ENCODE data around the gene ANGPTL2.

The ANGPTL2 gene

DNA sequence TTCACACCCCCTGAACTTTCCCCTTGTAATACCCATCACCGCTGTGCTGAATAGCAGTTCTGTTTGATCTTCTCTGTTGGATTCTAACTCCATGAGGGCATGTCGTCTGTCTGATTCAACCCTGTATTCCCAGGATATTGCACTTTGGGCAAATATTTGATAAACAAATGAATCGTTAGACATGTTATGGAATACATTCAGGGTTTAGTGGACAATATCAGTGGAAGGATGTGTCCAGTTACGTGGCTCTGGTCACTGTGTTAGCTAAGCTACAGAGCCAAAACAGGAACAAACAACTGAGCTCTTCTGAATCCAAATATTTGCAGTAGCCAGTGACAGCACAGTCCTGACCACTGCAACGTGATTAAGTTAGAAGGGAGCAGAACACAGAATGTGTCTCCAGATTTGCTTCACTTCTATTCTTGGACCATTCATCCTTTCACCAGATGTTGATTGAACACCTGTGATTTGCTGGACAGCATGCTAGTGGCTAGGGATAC, 13.2 kb downstream of the ANGPTL2 start:
- Histone ChIP-seq H3K27ac (ENCODE audit: low read length) (no peak overlapping the region), H3K27me3 (replicated peaks; ENCODE audit: insufficient read depth, low read length) (no peaks in the 10 kb centered on the region), H3K79me2 (ENCODE audit: low read length) (no peaks in the 10 kb centered on the region), H3K36me3 (replicated peaks; ENCODE audit: insufficient read depth, low read length) (no peaks in the 10 kb centered on the region), H3K4me2 (ENCODE audit: low read depth, low read length) (no peak overlapping the region), H3K4me1 (ENCODE audit: low read length) (peaks cover 4% of the 10 kb centered on the region), H3F3A (ENCODE audit: insufficient read depth, low read length) (no peaks in the 10 kb centered on the region), H3K9ac (ENCODE audit: low read length) (no peak overlapping the region), H3K9me3 (replicated peaks; ENCODE audit: insufficient read depth, low read length) (no peaks in the 10 kb centered on the region), H4K20me1 (ENCODE audit: insufficient read depth, low read length) (no peaks in the 10 kb centered on the region), H3K4me3 (ENCODE audit: low read length) (no peak overlapping the region), H3K9me2 (replicated peaks; ENCODE audit: insufficient read depth, low read length) (no peaks in the 10 kb centered on the region), H2AFZ (ENCODE audit: low read length) (no peak overlapping the region)
- no peak for DNase-seq
- TF ChIP-seq CTCF (IDR thresholded peaks at IDR 0.05; ENCODE audit: low read length) (no peak), EZH2 (optimal IDR thresholded peaks at IDR 0.05; ENCODE audit: low read depth, low read length) (no peak), EZH2phosphoT487 (IDR thresholded peaks at IDR 0.05; ENCODE audit: low read length) (no peak)

DNA sequence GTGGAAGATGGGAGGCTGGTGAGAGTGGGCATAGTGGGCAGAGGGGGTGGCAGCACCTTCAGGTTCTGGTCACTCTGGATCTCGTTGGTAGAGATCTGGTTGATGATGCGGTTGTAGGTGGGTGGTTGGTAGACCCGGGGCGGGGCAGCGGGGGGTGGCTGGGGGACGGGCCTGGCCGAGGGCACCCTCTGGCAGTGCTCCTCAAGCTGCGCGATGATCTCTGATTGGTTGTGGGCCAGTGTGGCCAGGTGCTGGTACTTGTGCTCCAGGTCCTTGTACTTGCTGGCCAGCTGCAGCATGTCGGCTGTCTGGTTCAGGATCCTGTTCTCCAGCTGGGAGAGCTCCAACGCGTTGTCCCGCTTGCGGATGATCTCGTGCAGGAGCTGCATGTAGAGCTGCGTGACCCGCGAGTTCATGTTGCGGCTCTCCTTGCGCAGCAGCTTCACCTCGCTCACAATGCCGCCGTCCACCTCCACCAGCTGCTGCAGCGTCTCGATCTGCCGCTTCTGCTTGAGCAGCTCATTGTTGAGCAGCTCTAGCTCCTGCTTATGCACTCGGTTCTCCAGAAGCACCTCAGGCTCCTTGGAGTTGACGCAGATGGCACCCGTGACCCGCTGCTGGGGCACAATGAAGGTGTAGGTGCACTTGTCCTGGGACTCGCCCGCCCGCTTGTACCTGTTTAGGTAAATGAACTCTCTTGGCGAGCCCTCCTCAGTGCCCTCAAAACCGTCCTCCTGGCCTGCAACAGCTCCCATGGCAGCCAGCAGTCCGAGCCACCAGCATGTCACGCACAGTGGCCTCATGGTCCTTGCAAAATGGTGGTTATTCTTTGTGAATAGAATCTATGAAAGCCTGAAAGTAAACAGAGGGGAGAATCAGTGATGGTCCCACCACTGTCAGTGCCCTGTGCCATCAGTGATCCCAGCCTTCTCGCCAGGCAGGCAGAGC, 14.2 kb downstream of the ANGPTL2 start:
- H3K9ac ChIP-seq (ENCODE audit: low read length) = no peak overlapping the region
- no peaks in the 10 kb centered on the region for H3K79me2 ChIP-seq (ENCODE audit: low read length)
- no peaks in the 10 kb centered on the region for H3K9me3 ChIP-seq (replicated peaks; ENCODE audit: insufficient read depth, low read length)
- H3K36me3 ChIP-seq (replicated peaks; ENCODE audit: insufficient read depth, low read length) = no peaks in the 10 kb centered on the region
- TF ChIP-seq EZH2 (optimal IDR thresholded peaks at IDR 0.05; ENCODE audit: low read depth, low read length) = no peak
- no peak for TF ChIP-seq CTCF (IDR thresholded peaks at IDR 0.05; ENCODE audit: low read length)
- no peak for TF ChIP-seq EZH2phosphoT487 (IDR thresholded peaks at IDR 0.05; ENCODE audit: low read length)
- no peak overlapping the region for H2AFZ ChIP-seq (ENCODE audit: low read length)
- no peak for DNase-seq
- H3K4me2 ChIP-seq (ENCODE audit: low read depth, low read length) = no peak overlapping the region
- no peaks in the 10 kb centered on the region for H4K20me1 ChIP-seq (ENCODE audit: insufficient read depth, low read length)
- no peaks in the 10 kb centered on the region for H3K27me3 ChIP-seq (replicated peaks; ENCODE audit: insufficient read depth, low read length)
- no peak overlapping the region for H3K27ac ChIP-seq (ENCODE audit: low read length)
- H3F3A ChIP-seq (ENCODE audit: insufficient read depth, low read length) = no peaks in the 10 kb centered on the region
- no peaks in the 10 kb centered on the region for H3K4me1 ChIP-seq (ENCODE audit: low read length)
- no peak overlapping the region for H3K4me3 ChIP-seq (ENCODE audit: low read length)
- H3K9me2 ChIP-seq (replicated peaks; ENCODE audit: insufficient read depth, low read length) = no peaks in the 10 kb centered on the region

DNA sequence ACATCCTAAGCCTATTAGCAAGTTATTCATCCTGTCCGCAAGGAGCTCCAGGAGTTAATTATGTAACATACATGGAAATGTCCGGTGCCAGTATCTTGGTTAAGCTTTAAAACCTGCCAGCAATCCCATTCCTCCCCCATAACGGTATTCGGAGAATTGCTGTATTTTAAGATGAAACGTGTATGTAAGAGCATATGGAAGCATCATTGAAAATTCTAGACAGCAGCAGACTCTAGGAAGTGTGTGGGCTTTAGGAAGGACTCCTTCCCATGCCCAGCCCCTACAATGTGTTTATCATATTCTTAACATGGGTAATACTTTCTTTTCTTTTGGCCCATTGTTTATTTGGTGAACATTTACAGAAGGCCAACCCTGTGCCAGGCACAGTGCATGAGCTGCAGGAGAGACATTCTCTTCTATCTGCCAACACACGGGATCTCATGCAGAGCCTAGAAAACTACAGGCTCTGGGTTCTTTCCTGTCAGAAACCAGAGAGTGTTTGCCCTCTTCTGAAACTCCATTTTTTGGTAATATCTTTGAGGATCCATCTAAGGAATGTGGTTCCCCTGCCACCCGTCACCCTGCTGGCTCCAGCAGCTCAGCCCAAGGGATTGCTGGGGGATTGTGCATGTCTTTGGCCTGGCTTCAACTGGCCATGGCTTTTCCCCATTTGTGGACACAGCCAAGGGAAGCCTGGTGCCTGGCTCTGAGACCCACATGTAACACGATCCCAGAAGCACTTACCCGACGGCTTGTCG, 15.1 kb downstream of the ANGPTL2 start:
- no peak for TF ChIP-seq EZH2phosphoT487 (IDR thresholded peaks at IDR 0.05; ENCODE audit: low read length)
- no peak for TF ChIP-seq CTCF (IDR thresholded peaks at IDR 0.05; ENCODE audit: low read length)
- no peak for TF ChIP-seq EZH2 (optimal IDR thresholded peaks at IDR 0.05; ENCODE audit: low read depth, low read length)
- no peak overlapping the region for H3K4me2 ChIP-seq (ENCODE audit: low read depth, low read length)
- H3K27me3 ChIP-seq (replicated peaks; ENCODE audit: insufficient read depth, low read length) = no peaks in the 10 kb centered on the region
- no peak overlapping the region for H3K4me3 ChIP-seq (ENCODE audit: low read length)
- no peaks in the 10 kb centered on the region for H3K9me2 ChIP-seq (replicated peaks; ENCODE audit: insufficient read depth, low read length)
- no peak overlapping the region for H2AFZ ChIP-seq (ENCODE audit: low read length)
- H3K36me3 ChIP-seq (replicated peaks; ENCODE audit: insufficient read depth, low read length) = no peaks in the 10 kb centered on the region
- no peak for DNase-seq
- no peak overlapping the region for H3K27ac ChIP-seq (ENCODE audit: low read length)
- no peaks in the 10 kb centered on the region for H4K20me1 ChIP-seq (ENCODE audit: insufficient read depth, low read length)
- H3K4me1 ChIP-seq (ENCODE audit: low read length) = no peaks in the 10 kb centered on the region
- H3K9me3 ChIP-seq (replicated peaks; ENCODE audit: insufficient read depth, low read length) = no peaks in the 10 kb centered on the region
- H3F3A ChIP-seq (ENCODE audit: insufficient read depth, low read length) = no peaks in the 10 kb centered on the region
- H3K9ac ChIP-seq (ENCODE audit: low read length) = no peak overlapping the region
- no peaks in the 10 kb centered on the region for H3K79me2 ChIP-seq (ENCODE audit: low read length)
